Kidney glomerular epithelial cell (primary cell): ENCODE results near the gene PLCL1.
A peak's percentile ranks its signal among the peaks of the same experiment; 100 is the strongest.

Source experiments
- DNase-seq: peaks from one replicate; lab custom pipeline; 2025; lab: John Stamatoyannopoulos, UW

Gene PLCL1

GRCh38 chr2:198116756-198117155 lies 312.4 kb downstream of the PLCL1 start:
- DNase-seq = no peak

GRCh38 chr2:198117406-198118041 lies 313.1 kb downstream of the PLCL1 start:
- DNase-seq = no peak

GRCh38 chr2:198127627-198128026 lies 323.2 kb downstream of the PLCL1 start:
- DNase-seq = peak; percentile 44

GRCh38 chr2:198129609-198130008 lies 325.2 kb downstream of the PLCL1 start:
- DNase-seq = no peak

GRCh38 chr2:198134293-198134955 lies 330.0 kb downstream of the PLCL1 start:
- DNase-seq = no peak

- DNase-seq = no peak
Observed at GRCh38 chr2:198135481-198135934, 331.1 kb downstream of the PLCL1 start.

GRCh38 chr2:198136142-198136541 lies 331.7 kb downstream of the PLCL1 start:
- DNase-seq = no peak

GRCh38 chr2:198137733-198138132 lies 333.3 kb downstream of the PLCL1 start:
- DNase-seq = no peak

GRCh38 chr2:198141726-198142125 lies 337.3 kb downstream of the PLCL1 start:
- no peak for DNase-seq

GRCh38 chr2:198143156-198143555 lies 338.8 kb downstream of the PLCL1 start:
- DNase-seq = no peak

GRCh38 chr2:198143793-198144192 lies 339.4 kb downstream of the PLCL1 start:
- no peak for DNase-seq

GRCh38 chr2:198144660-198145059 lies 340.3 kb downstream of the PLCL1 start:
- DNase-seq = no peak

- DNase-seq = no peak
Observed at GRCh38 chr2:198146346-198146940, 342.1 kb downstream of the PLCL1 start.

GRCh38 chr2:198157314-198157713 lies 352.9 kb downstream of the PLCL1 start:
- no peak for DNase-seq

- no peak for DNase-seq
Observed at GRCh38 chr2:198161151-198161550, 356.8 kb downstream of the PLCL1 start.

- no peak for DNase-seq
Observed at GRCh38 chr2:198162276-198162675, 357.9 kb downstream of the PLCL1 start.

GRCh38 chr2:198164843-198165242 lies 360.4 kb downstream of the PLCL1 start:
- no peak for DNase-seq

GRCh38 chr2:198165289-198165688 lies 360.9 kb downstream of the PLCL1 start:
- DNase-seq = no peak

- DNase-seq = no peak
Observed at GRCh38 chr2:198167346-198167745, 363.0 kb downstream of the PLCL1 start.

GRCh38 chr2:198168651-198169050 lies 364.3 kb downstream of the PLCL1 start:
- DNase-seq = no peak

- DNase-seq = no peak
Observed at GRCh38 chr2:198173242-198173641, 368.8 kb downstream of the PLCL1 start.

- DNase-seq = no peak
Observed at GRCh38 chr2:198173864-198174263, 369.5 kb downstream of the PLCL1 start.

- no peak for DNase-seq
Observed at GRCh38 chr2:198175271-198175670, 370.9 kb downstream of the PLCL1 start.
